ENCODE data around the gene ECHS1. TPM values are rescaled to one million over a fixed set of nuclear protein-coding genes. Genes with fewer than 3 reads are reported as not detected.

ECHS1 gene
- total and polyA plus RNA-seq, 2 donors (not counting 3 experiments of a cell fraction or from before 2014, with no cell fraction given): 46.2 to 108 TPM

DNA sequence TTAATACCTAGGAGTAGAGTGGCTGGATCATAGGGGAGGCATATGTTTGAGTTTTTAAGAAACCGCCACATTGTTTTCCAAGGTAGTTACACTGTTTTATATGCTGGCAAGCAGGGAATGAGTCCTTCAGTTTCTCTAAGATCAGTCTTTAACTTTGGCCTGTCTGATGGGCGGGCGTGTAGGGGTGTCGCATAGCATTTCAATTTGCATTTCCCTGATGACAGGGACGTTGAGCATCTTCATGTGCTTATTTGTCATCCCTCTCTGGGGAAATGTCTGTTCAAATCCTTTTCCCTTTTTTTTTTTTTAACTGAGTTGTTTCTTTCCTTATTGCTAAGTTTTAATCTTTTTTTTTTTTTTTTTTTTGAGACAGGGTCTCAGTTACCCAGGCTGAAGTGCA, 30.6 kb upstream of the ECHS1 start:
- H4K20me1 ChIP-seq (replicated peaks; ENCODE audit: control insufficient read depth, extremely low read depth, insufficient read depth, low read length): no peaks in the 10 kb centered on the region
- H3K4me2 ChIP-seq (ENCODE audit: insufficient read depth, low read length): no peak overlapping the region
- no peaks in the 10 kb centered on the region for H3K4me1 ChIP-seq (ENCODE audit: control insufficient read depth, extremely low read depth, insufficient read depth, low read length)
- no peak for DNase-seq (ENCODE audit: low read depth, low spot score)
- intact Hi-C loops (cut with micrococcal nuclease) (no loop called here), dilution Hi-C loops (cut with MboI; ENCODE audit: extremely low pct_ligation_motif_present, low sequenced_read_pairs) (no loop called here)
- no peak overlapping the region for H2AFZ ChIP-seq (ENCODE audit: low read depth, low read length)
- H3K9me3 ChIP-seq (replicated peaks; ENCODE audit: control insufficient read depth, insufficient read depth, low read length): no peaks in the 10 kb centered on the region
- H3K27me3 ChIP-seq (ENCODE audit: control insufficient read depth in 2 of 2, insufficient read depth in 2 of 2, low read length in 2 of 2): no peaks in the 10 kb centered on the region
- TF ChIP-seq POLR2A (IDR thresholded peaks at IDR 0.05; ENCODE audit: low read depth, low read length) (no peak), FOS (IDR thresholded peaks at IDR 0.05; ENCODE audit: borderline replicate concordance, insufficient read depth, low read length) (no peak), JUN (IDR thresholded peaks at IDR 0.05; ENCODE audit: borderline replicate concordance, insufficient read depth, insufficient read length, low read depth) (no peak), MYC (IDR thresholded peaks at IDR 0.05; ENCODE audit: low read depth, low read length) (no peak), GATA2 (IDR thresholded peaks at IDR 0.05; ENCODE audit: insufficient read depth, insufficient read length, low read depth, low read length) (no peak), POLR2AphosphoS5 (IDR thresholded peaks at IDR 0.05; ENCODE audit: insufficient read depth, low read depth, low read length) (no peak), EZH2 (IDR thresholded peaks at IDR 0.05; ENCODE audit: borderline replicate concordance, low read depth, low read length, severe bottlenecking) (no peak)
- TF ChIP-seq, protein P1, sequence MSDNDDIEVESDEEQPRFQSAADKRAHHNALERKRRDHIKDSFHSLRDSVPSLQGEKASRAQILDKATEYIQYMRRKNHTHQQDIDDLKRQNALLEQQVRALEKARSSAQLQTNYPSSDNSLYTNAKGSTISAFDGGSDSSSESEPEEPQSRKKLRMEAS (IDR thresholded peaks at IDR 0.05; ENCODE audit: insufficient read depth, insufficient read length): no peak
- TF ChIP-seq, protein P2, sequence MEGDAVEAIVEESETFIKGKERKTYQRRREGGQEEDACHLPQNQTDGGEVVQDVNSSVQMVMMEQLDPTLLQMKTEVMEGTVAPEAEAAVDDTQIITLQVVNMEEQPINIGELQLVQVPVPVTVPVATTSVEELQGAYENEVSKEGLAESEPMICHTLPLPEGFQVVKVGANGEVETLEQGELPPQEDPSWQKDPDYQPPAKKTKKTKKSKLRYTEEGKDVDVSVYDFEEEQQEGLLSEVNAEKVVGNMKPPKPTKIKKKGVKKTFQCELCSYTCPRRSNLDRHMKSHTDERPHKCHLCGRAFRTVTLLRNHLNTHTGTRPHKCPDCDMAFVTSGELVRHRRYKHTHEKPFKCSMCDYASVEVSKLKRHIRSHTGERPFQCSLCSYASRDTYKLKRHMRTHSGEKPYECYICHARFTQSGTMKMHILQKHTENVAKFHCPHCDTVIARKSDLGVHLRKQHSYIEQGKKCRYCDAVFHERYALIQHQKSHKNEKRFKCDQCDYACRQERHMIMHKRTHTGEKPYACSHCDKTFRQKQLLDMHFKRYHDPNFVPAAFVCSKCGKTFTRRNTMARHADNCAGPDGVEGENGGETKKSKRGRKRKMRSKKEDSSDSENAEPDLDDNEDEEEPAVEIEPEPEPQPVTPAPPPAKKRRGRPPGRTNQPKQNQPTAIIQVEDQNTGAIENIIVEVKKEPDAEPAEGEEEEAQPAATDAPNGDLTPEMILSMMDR (IDR thresholded peaks at IDR 0.05; ENCODE audit: extremely low read depth in 1 of 2, insufficient read depth in 1 of 2, low read depth in 1 of 2, low read length in 2 of 2): no peak
- no peaks in the 10 kb centered on the region for H3K9me1 ChIP-seq (replicated peaks; ENCODE audit: control insufficient read depth, extremely low read depth, insufficient read depth, low read length)
- H3K79me2 ChIP-seq (ENCODE audit: control insufficient read depth, insufficient read depth, low read length): peaks cover 39% of the 10 kb centered on the region
- H3K27ac ChIP-seq (ENCODE audit: insufficient read depth, low read depth, low read length): no peak overlapping the region
- no peak for FAIRE-seq
- ChIA-PET POLR2A (no interaction called here), CTCF (no interaction called here)
- H3K36me3 ChIP-seq (ENCODE audit: control insufficient read depth in 2 of 2, extremely low read depth in 1 of 2, insufficient read depth in 2 of 2, low read length in 2 of 2): peaks cover 11 to 27% of the 10 kb centered on the region in 2 experiments
- H3K4me3 ChIP-seq (replicated peaks in 1 of 3; ENCODE audit: insufficient read depth in 1 of 3, low read depth in 1 of 3, low read length in 3 of 3): no peak overlapping the region
- no peak overlapping the region for H3K9ac ChIP-seq (replicated peaks; ENCODE audit: extremely low read depth, insufficient read depth, low read length)
- no TSS peak for BruUV-seq (replicated peaks)

All from endothelial cell of umbilical vein (primary cell).